LoVo (cell line): ENCODE measurements around the gene GART.

Experiments
- DNase-seq: peaks from one replicate; pipeline ENCODE4 v3.0.0-alpha.2; 2016; ENCODE audit warnings: low spot score

GART gene

GRCh38 chr21:33552999-33553598 lies 11.2 kb upstream of the GART start:
- DNase-seq = no peak

- no peak for DNase-seq
These were observed 10.4 kb upstream of the GART start for GRCh38 chr21:33552093-33552998.

- DNase-seq = no peak
These were observed 9.7 kb upstream of the GART start for GRCh38 chr21:33551664-33552063.

GRCh38 chr21:33550772-33551660 lies 9.1 kb upstream of the GART start:
- no peak for DNase-seq

GRCh38 chr21:33549848-33550771 lies 8.2 kb upstream of the GART start:
- DNase-seq = no peak

GRCh38 chr21:33546086-33546485 lies 4.2 kb upstream of the GART start:
- no peak for DNase-seq

GRCh38 chr21:33544451-33545195 lies 2.7 kb upstream of the GART start:
- DNase-seq = no peak

- DNase-seq = no peak
These were observed 1.7 kb upstream of the GART start for GRCh38 chr21:33543505-33544129.

GRCh38 chr21:33542640-33543504 lies 955 bp upstream of the GART start, which contains the start of gene SON:
SON (plus strand) TSS chr21:33543038; CDS start chr21:33543093, 55 bp downstream.
- DNase-seq = peak; percentile 99

- DNase-seq = peak; percentile 28
These were observed 709 bp downstream of the GART start for GRCh38 chr21:33541105-33541711.

GRCh38 chr21:33540711-33541104 lies 1.2 kb downstream of the GART start:
- DNase-seq = no peak

GRCh38 chr21:33539616-33540015 lies 2.3 kb downstream of the GART start:
- no peak for DNase-seq

GRCh38 chr21:33537212-33537611 lies 4.7 kb downstream of the GART start:
- no peak for DNase-seq

- DNase-seq = no peak
These were observed 10.9 kb downstream of the GART start for GRCh38 chr21:33531007-33531406.

- no peak for DNase-seq
These were observed 19.0 kb downstream of the GART start for GRCh38 chr21:33522953-33523349.

- no peak for DNase-seq
These were observed 19.5 kb downstream of the GART start for GRCh38 chr21:33522297-33522952.

- no peak for DNase-seq
These were observed 23.0 kb downstream of the GART start for GRCh38 chr21:33518899-33519298.

- no peak for DNase-seq
These were observed 27.7 kb downstream of the GART start for GRCh38 chr21:33514229-33514628.
